Central memory CD8-positive, alpha-beta T cell (primary cell): ENCODE measurements around the gene SLC16A11.
"Not testable (repeated sequence)": the region's sequence is repeated elsewhere in the genome, so short reads cannot be mapped to it uniquely, and the experiment has no call there.

ENCODE experiments used
- ATAC-seq: fragments of 150-1000 bp; cut with Tn5 transposase; replicated peaks from 2 replicates; pipeline ENCODE4 v1.10.0; 2022; ENCODE audit warnings: mild to moderate bottlenecking, moderate FRiP score, moderate number of reproducible peaks; ENCODE audit not compliant: poor library complexity, severe bottlenecking; ENCODE audit errors: extremely low read depth
- DNase-seq, 2 donors: peaks; one replicate each; pipeline ENCODE4 v3.0.0; 2021; ENCODE audit warnings: low spot score in 2 of 2
- H3K27ac Mint-ChIP-seq: one replicate; pipeline ENCODE4 v1.8.0; 2022; ENCODE audit warnings: low read depth, mild to moderate bottlenecking, moderate library complexity, mixed read lengths
- H3K27me3 Mint-ChIP-seq: one replicate; pipeline ENCODE4 v1.8.0; 2022; ENCODE audit warnings: mixed read lengths
- H3K36me3 Mint-ChIP-seq: one replicate; pipeline ENCODE4 v1.8.0; 2022; ENCODE audit warnings: mild to moderate bottlenecking, moderate library complexity, mixed read lengths; ENCODE audit not compliant: insufficient read depth
- H3K4me1 Mint-ChIP-seq: one replicate; pipeline ENCODE4 v1.8.0; 2022; ENCODE audit warnings: mixed read lengths
- H3K4me3 Mint-ChIP-seq: one replicate; pipeline ENCODE4 v1.8.0; 2022; ENCODE audit warnings: mild to moderate bottlenecking, moderate library complexity, mixed read lengths
- H3K9me3 Mint-ChIP-seq: one replicate; pipeline ENCODE4 v1.8.0; 2022; ENCODE audit warnings: mixed read lengths

Gene SLC16A11, protein sequence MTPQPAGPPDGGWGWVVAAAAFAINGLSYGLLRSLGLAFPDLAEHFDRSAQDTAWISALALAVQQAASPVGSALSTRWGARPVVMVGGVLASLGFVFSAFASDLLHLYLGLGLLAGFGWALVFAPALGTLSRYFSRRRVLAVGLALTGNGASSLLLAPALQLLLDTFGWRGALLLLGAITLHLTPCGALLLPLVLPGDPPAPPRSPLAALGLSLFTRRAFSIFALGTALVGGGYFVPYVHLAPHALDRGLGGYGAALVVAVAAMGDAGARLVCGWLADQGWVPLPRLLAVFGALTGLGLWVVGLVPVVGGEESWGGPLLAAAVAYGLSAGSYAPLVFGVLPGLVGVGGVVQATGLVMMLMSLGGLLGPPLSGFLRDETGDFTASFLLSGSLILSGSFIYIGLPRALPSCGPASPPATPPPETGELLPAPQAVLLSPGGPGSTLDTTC

DNA sequence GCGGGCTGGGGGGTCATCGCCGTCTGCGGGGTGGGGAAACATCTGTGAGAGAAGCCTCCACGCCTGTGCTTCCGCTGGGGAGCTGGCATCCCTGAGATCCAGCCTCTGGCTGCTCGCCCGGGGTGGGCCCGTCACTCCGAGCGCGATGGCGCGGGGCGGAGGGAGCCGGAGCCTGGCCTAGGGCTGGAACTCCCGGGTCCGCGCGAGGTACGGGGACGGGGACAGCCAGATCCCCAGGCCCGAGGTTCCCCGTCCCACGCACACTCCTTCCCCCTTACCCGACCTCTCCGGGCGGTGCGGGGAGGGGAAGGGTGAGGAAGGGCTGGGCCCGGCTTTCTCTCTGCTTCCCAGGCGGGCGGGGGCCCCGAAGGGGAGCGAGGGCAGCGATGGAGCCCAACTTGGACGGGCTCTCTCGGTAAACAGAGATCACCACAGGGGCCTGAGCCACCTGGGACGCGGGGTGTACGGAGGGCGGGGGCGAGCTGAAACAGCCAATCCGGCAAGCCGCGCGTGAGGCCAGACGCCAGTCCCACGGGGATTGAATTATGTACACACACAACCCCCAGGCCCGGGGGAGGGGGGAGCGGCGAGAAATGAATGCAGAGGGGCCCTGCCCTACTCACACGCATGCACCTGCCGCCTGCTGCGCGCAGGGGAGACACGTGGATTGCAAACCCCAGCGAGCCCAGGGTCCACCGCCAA, at the start of gene SLC16A11:
Gene SLC16A11, minus strand, starts transcription at position 596 of the 702 bp plus-strand sequence. Its CDS starts 579 bp downstream, at position 17.
- no peak for DNase-seq
- Mint-ChIP-seq H3K36me3 (peaks cover 4% of the 10 kb centered on the region), H3K9me3 (no peaks in the 10 kb centered on the region), H3K27me3 (no peaks in the 10 kb centered on the region), H3K4me3 (peak within 1 kb of the TSS; percentile 82), H3K4me1 (peaks cover 48% of the 10 kb centered on the region), H3K27ac (peak within 1 kb of the TSS; percentile 94)
- no peak for ATAC-seq

DNA sequence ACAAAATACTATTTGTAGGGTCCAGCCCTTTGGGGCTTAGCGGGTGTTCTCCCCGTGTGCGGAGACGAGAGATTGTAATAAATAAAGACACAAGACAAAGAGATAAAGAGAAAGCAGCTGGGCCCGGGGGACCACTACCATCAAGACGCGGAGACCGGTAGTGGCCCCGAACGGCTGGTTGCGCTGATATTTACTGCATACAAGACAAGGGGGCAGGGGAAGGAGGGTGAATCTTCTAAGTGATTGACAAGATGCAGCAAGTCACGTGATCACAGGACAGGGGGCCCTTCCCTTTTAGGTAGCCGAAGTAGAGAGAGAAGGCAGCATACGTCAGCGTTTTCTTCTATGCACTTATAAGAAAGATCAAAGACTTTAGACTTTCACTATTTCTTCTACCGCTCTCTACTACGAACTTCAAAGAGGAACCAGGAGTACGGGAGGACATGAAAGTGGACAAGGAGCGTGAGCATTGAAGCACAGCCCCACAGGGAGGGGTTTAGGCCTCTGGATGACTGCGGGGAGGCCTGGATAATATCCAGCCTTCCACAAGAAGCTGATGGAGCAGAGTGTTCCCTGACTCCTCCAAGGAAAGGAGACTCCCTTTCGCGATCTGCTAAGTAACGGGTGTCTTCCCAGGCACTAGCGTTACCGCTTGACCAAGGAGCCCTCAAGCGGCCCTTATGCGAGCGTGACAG, 47.6 kb upstream of the SLC16A11 start:
- DNase-seq, H3K36me3 Mint-ChIP-seq, ATAC-seq, H3K4me3 Mint-ChIP-seq, H3K27ac Mint-ChIP-seq, H3K9me3 Mint-ChIP-seq: not testable (repeated sequence)
- Mint-ChIP-seq H3K4me1 (peaks cover 10% of the 10 kb centered on the region), H3K27me3 (peaks cover 51% of the 10 kb centered on the region)

DNA sequence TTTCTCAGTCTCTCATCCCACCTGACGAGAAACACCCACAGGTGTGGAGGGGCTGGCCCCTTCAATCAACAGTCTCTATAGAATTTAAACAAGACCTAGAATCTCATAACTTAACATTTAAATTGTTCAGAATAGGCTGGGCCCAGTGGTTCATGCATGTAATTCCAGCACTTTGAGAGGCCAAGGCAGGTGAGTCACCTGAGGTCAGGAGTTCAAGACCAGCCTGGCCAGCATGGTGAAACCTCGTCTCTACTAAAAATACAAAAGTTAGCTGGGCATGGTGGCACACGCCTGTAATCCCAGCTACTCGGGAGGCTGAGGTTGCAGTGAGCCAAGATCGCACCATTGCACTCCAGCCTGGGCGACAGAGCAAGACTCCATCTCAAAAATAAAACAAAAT, 45.7 kb upstream of the SLC16A11 start:
- not testable (repeated sequence) for H3K27ac Mint-ChIP-seq, DNase-seq, H3K36me3 Mint-ChIP-seq, H3K9me3 Mint-ChIP-seq, H3K4me3 Mint-ChIP-seq, ATAC-seq, H3K4me1 Mint-ChIP-seq
- peaks cover 42% of the 10 kb centered on the region for H3K27me3 Mint-ChIP-seq

DNA sequence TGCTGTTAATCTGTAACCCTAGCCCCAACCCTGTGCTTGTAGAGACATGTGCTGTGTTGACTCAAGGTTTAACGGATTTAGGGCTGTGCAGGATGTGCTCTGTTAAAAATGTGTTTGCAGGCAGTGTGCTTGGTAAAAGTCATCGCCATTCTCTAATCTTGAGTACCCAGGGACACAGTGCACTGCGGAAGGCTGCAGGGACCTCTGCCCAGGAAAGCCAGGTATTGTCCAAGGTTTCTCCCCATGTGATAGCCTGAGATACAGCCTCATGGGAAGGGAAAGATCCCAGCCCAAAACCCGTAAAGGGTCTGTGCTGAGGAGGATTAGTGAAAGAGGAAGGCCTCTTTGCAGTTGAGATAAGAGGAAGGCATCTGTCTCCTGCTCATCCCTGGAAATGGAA, 44.5 kb upstream of the SLC16A11 start:
- H3K4me1 Mint-ChIP-seq, DNase-seq, H3K9me3 Mint-ChIP-seq, H3K27ac Mint-ChIP-seq, H3K4me3 Mint-ChIP-seq, H3K36me3 Mint-ChIP-seq, ATAC-seq: not testable (repeated sequence)
- H3K27me3 Mint-ChIP-seq = peaks cover 34% of the 10 kb centered on the region

DNA sequence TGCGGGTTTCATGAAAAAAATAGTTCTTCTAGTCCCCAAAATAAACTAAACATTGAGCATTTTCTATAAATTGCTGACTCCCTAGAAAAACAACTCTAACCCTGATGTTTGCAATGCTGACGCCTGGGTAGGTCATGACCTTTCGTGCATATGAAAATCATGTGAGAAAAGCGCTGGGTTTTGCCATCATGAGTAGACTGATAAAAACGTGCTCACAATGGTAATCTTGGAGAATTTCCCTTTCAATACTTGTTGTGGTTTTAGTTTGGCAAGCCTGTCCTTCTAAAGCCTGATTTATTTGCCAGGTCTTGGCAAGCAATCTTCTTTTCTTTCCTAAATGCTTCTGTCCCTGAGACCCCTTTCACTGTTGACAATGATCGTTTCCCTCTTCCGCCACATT, 40.2 kb upstream of the SLC16A11 start:
- Mint-ChIP-seq H3K4me1 (peaks cover 33% of the 10 kb centered on the region), H3K9me3 (no peaks in the 10 kb centered on the region), H3K36me3 (peaks cover 3% of the 10 kb centered on the region), H3K27me3 (peaks cover 22% of the 10 kb centered on the region), H3K4me3 (no peak overlapping the region), H3K27ac (no peak overlapping the region)
- ATAC-seq (no peak), DNase-seq (no peak)

DNA sequence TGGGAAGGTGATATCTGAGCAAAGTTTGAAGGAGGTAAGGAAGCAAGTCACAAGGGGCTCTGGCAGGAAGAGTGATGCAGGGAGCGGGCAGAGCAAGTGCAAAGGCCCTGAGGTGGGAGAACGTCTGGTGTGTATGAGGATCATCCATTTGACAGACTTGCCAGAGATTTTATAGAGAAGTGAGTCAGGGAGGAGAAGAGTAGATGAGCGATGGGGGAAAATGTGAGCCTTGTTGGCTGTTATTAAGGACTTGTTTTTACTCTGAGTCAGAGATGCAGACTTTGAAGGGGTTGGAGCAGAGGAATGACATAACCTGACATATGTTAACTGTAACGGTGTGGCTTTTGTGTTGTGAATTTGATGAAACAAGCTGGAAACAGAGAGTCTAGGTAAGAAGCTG, 39.7 kb upstream of the SLC16A11 start:
- H3K27me3 Mint-ChIP-seq = peaks cover 22% of the 10 kb centered on the region
- no peak for ATAC-seq
- H3K9me3 Mint-ChIP-seq = no peaks in the 10 kb centered on the region
- H3K36me3 Mint-ChIP-seq = peaks cover 3% of the 10 kb centered on the region
- H3K27ac Mint-ChIP-seq = no peak overlapping the region
- H3K4me1 Mint-ChIP-seq = peaks cover 33% of the 10 kb centered on the region
- no peak for DNase-seq
- no peak overlapping the region for H3K4me3 Mint-ChIP-seq

DNA sequence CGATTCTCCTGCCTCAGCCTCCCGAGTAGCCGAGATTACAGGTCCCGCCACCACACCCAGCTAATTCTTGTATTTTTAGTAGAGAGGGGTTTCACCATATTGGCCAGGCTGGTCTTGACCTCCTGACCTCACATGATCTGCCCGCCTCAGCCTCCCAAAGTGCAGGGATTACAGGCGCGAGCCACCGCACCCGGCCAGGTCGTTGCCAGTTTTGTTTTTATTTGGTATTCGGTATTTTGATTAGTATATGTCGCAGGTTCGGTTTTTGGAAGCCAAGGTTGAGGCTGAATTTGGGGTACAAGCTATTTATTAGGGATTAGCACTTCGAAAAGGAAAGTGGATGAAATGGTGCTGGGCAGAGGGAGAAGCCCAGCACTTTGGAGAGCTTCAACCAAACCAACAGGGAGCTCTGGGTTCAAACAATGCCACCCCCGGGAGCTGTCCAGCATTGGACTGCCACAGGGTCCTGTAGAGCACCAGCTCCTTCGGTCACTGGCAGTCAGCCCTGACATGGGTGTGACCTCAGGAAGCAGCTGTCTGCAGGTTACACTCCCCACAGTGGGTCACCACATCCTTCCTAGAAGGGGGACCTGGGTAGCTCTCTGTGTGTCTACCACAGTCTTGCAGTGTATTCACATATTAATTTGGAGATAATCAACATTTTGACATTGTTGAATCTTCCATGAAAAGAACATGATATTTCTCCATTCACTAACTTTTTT, 37.6 kb upstream of the SLC16A11 start:
- H3K4me1 Mint-ChIP-seq = peaks cover 33% of the 10 kb centered on the region
- peaks cover 8% of the 10 kb centered on the region for H3K27me3 Mint-ChIP-seq
- ATAC-seq = peak; percentile 97
- peaks cover 3% of the 10 kb centered on the region for H3K36me3 Mint-ChIP-seq
- peak overlapping the region; percentile 54 for H3K4me3 Mint-ChIP-seq
- H3K9me3 Mint-ChIP-seq = no peaks in the 10 kb centered on the region
- peak in 1 of 2 donors; percentile 52 for DNase-seq
- H3K27ac Mint-ChIP-seq = no peak overlapping the region

DNA sequence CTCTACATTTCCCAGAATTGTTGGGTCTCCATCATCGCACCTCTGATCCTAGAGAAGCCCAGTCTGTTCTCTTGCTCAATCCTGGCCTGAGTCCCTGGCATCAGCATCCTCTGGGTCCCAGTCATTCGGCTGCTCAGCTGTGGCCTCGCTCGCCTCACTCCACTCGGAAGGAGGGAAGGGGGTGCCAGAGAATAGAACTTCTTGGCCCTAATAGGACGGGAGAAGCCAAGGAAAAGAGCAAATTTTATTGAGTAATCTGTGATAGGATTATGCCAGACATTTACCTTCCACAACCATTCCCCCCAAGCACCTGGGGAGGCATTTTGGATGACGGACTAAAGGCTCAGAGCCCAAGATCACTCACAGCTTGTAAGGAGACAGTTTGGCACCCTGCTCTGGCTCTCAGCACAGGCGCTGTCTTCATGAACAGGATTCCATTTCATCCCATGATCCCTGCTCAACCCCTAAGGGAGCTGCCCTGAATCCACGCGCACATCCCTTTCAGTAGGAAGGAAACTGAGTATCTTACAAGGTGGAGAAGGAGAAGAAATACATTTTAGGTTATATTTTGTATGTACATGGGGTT, 36.7 kb upstream of the SLC16A11 start:
- H3K4me1 Mint-ChIP-seq = peaks cover 33% of the 10 kb centered on the region
- no peaks in the 10 kb centered on the region for H3K27me3 Mint-ChIP-seq
- no peak for DNase-seq
- no peak overlapping the region for H3K27ac Mint-ChIP-seq
- no peak for ATAC-seq
- H3K9me3 Mint-ChIP-seq = no peaks in the 10 kb centered on the region
- H3K4me3 Mint-ChIP-seq = no peak overlapping the region
- peaks cover 3% of the 10 kb centered on the region for H3K36me3 Mint-ChIP-seq

DNA sequence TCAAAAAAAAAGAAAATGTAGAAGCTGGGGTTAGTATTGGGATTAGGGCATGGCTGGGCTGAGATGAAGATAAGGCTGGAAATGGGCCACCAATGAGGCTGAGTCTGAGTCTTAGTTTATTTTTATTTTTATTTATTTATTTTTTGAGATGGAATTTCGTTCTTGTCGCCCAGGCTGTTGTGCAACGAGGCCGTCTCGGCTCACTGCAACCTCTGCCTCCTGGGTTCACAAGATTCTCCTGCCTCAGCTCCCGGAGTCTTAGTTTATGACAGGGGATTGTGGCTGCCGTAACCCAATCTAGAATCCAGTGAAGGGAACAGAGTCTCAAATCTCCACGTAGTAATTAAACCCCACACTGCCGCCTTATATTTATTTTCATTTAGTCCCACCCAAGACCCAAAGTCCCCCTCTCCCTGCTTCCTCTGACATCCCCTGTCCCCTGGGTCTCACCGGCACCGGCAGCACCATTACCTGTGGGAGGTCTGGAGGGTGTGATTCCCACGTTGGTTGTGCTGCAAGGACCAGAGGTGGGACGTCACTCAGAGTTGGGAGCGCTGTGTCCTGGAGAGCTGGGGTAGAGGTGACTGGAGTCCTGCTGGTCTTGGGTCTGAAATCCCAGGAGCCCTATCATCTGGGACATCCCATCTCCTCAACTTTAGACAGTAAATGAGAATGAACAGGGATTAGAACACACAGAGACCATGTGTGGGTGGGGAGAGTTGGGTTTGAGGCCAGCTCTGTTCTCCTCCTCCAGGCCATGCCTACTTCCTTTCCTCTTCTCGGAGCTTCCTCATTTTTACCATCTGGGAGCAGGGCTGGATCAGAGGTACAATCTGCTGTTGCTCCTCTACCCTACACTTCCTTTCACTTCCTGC, 35.9 kb upstream of the SLC16A11 start, which contains the start of gene CLEC10A:
Gene CLEC10A, minus strand, starts transcription at position 671 of the 875 bp plus-strand sequence. CDS start 1,439 bp downstream, outside the sequence.
- no peak within 1 kb of the TSS for H3K27ac Mint-ChIP-seq
- ATAC-seq (no peak), DNase-seq (no peak)
- H3K4me3 Mint-ChIP-seq = no peak within 1 kb of the TSS
- no peaks in the 10 kb centered on the region for H3K9me3 Mint-ChIP-seq
- H3K4me1 Mint-ChIP-seq = peaks cover 33% of the 10 kb centered on the region
- no peaks in the 10 kb centered on the region for H3K27me3 Mint-ChIP-seq
- peaks cover 3% of the 10 kb centered on the region for H3K36me3 Mint-ChIP-seq

DNA sequence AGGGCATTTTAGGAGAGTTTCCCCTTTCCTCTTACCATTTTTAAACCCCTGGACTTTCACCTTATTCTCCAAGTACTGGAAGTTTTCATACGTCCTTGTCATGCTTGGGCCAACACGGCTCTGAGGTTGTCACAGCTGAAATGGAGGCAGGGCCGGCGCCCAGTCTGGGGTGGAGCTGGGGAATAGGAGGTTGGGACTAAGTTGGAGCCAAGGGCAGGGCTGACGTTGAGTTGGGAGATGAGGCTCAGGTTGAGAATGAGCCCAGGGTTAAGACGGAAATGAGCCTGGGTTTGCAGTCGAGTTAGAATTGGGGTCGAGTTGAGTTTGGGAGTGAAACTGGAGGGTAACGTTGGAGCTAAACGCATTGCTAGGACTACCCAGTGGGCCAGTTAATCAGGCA, 34.8 kb upstream of the SLC16A11 start:
- Mint-ChIP-seq H3K27ac (no peak overlapping the region), H3K27me3 (no peaks in the 10 kb centered on the region), H3K36me3 (peaks cover 3% of the 10 kb centered on the region), H3K4me1 (peaks cover 27% of the 10 kb centered on the region), H3K9me3 (no peaks in the 10 kb centered on the region), H3K4me3 (no peak overlapping the region)
- DNase-seq = no peak
- ATAC-seq = no peak

DNA sequence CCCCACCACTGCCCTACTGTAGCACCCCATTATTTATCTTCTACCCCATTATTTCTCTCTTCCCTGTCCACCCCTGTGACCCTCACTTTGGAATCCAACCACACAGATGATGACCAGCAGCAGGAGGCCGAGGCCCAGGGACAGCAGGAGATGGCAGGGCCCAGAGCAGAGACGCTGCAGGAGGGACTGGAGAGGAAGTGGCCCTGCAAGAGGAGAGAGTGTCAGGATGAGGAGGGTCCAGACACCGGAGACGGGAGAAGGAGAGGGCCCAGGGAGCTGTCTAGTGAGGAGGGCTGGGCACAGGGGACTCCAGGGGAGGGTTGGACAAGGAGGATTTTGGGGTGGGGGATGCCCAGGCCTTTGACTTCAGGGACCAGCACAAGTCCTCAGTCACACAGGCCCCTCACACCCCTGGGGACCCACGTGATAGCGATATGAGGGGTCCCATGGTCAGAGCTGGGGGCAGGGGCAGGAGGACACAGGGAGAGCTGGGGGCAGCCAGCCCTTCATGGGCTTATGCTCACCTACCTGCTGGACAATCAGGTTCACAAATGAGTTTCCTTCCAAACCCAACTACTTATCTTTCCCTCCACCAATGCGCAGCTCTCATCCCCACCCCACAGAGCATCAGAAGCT, 34.1 kb upstream of the SLC16A11 start:
- no peaks in the 10 kb centered on the region for H3K27me3 Mint-ChIP-seq
- H3K9me3 Mint-ChIP-seq = no peaks in the 10 kb centered on the region
- DNase-seq = no peak
- H3K4me1 Mint-ChIP-seq = peaks cover 27% of the 10 kb centered on the region
- H3K4me3 Mint-ChIP-seq = no peak overlapping the region
- peak overlapping the region; percentile 65 for H3K27ac Mint-ChIP-seq
- ATAC-seq = no peak
- H3K36me3 Mint-ChIP-seq = peaks cover 3% of the 10 kb centered on the region
